ENCODE measurements around the gene TOM1L2. TPM values are rescaled to one million over a fixed set of nuclear protein-coding genes. Genes with fewer than 3 reads are reported as not detected.

TOM1L2 gene
- total RNA-seq, 2 donors from 2014 or later, result 47.6 to 68.7 TPM

DNA sequence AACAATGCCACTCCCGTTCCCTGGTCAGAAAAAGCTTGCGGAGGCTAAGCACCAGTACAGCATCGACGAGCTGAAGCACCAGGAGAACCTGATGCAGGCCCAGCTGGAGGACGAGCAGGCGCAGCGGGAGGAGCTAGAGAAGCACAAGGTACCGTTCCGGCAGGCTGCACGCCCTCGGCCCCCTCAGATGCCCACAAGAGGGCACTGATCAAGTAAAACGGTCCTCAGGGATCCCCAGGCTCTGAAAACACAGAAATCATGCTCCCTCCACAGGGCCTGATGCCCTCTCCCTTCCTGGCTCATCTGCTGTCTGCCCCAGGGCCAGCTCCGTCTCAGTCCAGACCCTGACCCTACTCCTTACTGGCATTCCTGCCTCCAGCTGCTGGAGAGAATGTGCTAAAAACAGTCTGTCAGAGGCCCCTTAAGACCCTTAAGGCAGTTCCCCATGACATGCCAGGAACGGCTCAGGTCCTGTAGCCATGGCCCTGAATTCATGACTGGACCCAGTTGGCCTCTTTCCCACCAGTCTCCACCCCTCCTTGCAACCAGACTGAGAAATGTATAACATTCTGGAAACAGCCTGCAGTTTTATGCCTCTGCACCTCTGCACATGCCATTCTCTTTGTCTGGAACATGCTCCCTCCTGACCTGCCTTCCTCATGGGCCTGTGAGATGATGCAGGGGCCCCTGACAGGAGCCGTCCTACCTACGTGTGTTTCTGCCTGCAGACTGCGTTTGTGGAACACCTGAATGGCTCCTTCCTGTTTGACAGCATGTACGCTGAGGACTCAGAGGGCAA lies 22.3 kb upstream of the TOM1L2 start:
- DNase-seq, result no peak
- Histone ChIP-seq H3K36me3 (no peaks in the 10 kb centered on the region), H3K27me3 (no peaks in the 10 kb centered on the region), H3K9me3 (no peaks in the 10 kb centered on the region), H3K4me3 (no peak overlapping the region), H3K27ac (no peak overlapping the region), H3K4me1 (no peaks in the 10 kb centered on the region), H3K9ac (ENCODE audit: low read depth in 2 of 2, low read length in 2 of 2) (no peak overlapping the region)
- intact Hi-C loops (cut with DNase I), result no loop called here
- TF ChIP-seq, protein P1, sequence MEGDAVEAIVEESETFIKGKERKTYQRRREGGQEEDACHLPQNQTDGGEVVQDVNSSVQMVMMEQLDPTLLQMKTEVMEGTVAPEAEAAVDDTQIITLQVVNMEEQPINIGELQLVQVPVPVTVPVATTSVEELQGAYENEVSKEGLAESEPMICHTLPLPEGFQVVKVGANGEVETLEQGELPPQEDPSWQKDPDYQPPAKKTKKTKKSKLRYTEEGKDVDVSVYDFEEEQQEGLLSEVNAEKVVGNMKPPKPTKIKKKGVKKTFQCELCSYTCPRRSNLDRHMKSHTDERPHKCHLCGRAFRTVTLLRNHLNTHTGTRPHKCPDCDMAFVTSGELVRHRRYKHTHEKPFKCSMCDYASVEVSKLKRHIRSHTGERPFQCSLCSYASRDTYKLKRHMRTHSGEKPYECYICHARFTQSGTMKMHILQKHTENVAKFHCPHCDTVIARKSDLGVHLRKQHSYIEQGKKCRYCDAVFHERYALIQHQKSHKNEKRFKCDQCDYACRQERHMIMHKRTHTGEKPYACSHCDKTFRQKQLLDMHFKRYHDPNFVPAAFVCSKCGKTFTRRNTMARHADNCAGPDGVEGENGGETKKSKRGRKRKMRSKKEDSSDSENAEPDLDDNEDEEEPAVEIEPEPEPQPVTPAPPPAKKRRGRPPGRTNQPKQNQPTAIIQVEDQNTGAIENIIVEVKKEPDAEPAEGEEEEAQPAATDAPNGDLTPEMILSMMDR (IDR thresholded peaks at IDR 0.05), result no peak

DNA sequence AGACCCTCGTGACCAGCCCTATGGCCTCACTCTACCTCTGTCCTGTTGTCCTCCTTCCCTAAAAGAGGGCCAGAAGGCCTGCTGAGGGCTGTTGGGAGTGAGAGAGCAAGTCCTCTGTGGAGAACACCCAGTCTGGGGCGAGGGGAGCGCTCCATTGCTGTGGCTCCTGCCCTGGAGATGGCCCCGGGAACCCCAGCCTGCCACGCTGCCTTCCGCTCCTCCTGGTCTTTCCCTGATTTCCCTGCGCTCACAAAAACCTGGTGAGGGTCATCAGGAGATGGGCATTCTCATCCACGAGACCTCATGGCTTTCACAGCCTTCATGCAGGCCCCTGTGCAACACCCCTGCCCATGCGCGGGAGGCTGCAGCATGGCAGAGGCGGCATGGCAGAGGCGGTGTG lies 21.7 kb upstream of the TOM1L2 start:
- no peaks in the 10 kb centered on the region for H3K9me3 ChIP-seq
- DNase-seq, result no peak
- intact Hi-C loops (cut with DNase I), result no loop called here
- H3K9ac ChIP-seq (ENCODE audit: low read depth in 2 of 2, low read length in 2 of 2), result no peak overlapping the region
- H3K27me3 ChIP-seq, result no peaks in the 10 kb centered on the region
- TF ChIP-seq, protein P1 (IDR thresholded peaks at IDR 0.05), result no peak
- no peak overlapping the region for H3K27ac ChIP-seq
- H3K4me1 ChIP-seq, result no peaks in the 10 kb centered on the region
- H3K4me3 ChIP-seq, result no peak overlapping the region
- no peaks in the 10 kb centered on the region for H3K36me3 ChIP-seq

DNA sequence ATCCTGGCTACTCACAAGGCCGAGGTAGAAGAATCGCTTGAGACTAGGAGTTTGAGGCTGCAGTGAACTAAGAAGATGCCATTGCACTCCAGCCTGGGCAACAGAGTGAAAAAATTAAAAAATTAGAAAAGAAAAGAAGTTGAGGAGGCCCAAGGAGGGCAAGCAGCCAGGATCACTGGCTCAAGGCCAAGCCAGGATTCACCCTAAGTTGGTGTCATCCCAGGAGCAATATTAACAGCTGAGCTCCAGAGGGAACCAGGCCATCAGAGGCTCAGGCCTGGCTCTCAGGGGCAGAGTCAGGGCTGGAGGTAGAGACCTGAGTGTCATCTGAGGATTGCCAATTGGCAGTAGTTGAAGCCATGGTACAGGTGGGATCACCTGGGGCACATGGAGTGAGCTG lies 21.2 kb upstream of the TOM1L2 start:
- no peak overlapping the region for H3K27ac ChIP-seq
- no peak overlapping the region for H3K4me3 ChIP-seq
- H3K9ac ChIP-seq (ENCODE audit: low read depth in 2 of 2, low read length in 2 of 2), result no peak overlapping the region
- H3K9me3 ChIP-seq, result no peaks in the 10 kb centered on the region
- H3K4me1 ChIP-seq, result no peaks in the 10 kb centered on the region
- H3K36me3 ChIP-seq, result no peaks in the 10 kb centered on the region
- H3K27me3 ChIP-seq, result no peaks in the 10 kb centered on the region
- TF ChIP-seq, protein P1 (IDR thresholded peaks at IDR 0.05), result no peak
- intact Hi-C loops (cut with DNase I), result no loop called here
- no peak for DNase-seq

DNA sequence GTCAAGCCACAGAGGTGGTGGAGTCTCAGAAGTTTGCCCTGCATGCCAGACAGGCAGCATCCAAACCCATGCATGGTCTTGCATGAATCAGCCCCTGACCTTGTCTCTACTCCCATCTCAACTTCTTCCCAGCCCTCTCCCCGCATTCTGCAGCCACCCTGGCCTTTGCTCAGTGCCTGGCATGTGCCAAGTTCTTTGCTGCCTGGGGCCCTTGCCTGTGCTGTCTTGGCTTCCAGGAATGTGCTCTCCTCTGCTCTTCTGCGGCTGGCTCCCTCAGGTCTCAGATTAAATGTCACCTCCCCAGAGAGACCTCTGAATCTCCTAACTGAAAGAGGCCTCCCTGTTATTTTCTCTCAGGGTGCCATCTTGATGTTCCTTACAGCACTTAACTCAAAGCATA lies 18.1 kb upstream of the TOM1L2 start:
- Histone ChIP-seq H3K4me1 (no peaks in the 10 kb centered on the region), H3K9me3 (no peaks in the 10 kb centered on the region), H3K36me3 (no peaks in the 10 kb centered on the region), H3K27ac (no peak overlapping the region), H3K9ac (ENCODE audit: low read depth in 2 of 2, low read length in 2 of 2) (no peak overlapping the region), H3K4me3 (no peak overlapping the region), H3K27me3 (no peaks in the 10 kb centered on the region)
- intact Hi-C loops (cut with DNase I), result no loop called here
- no peak for DNase-seq
- TF ChIP-seq, protein P1 (IDR thresholded peaks at IDR 0.05), result no peak

DNA sequence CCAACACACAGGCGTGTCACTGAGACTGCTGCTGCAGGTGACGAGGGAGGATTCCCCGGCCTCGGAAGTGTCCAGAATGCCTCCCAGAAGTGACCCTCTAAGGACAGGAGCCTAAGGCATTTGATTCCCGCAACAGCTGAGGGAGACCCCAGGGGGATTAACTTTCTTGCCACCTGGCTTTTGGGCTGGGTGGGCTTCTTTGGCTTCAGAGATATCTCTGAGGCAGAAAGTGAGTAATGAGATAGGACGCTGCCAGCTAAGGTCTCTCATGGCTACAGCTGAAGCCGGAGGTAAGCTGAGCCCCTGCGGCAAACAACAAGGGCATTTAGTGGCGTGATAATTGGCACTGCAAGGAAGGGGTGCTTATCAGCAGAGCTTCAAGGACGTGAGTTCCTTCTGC lies 17.4 kb upstream of the TOM1L2 start:
- Histone ChIP-seq H3K9me3 (no peaks in the 10 kb centered on the region), H3K9ac (ENCODE audit: low read depth in 2 of 2, low read length in 2 of 2) (no peak overlapping the region), H3K4me3 (no peak overlapping the region), H3K27ac (no peak overlapping the region), H3K27me3 (no peaks in the 10 kb centered on the region), H3K4me1 (no peaks in the 10 kb centered on the region), H3K36me3 (no peaks in the 10 kb centered on the region)
- no peak for DNase-seq
- TF ChIP-seq, protein P1 (IDR thresholded peaks at IDR 0.05), result no peak
- intact Hi-C loops (cut with DNase I), result no loop called here

Data from colonic mucosa (tissue), 4 donors.